Raji (cell line): ENCODE data around the gene CFAP57.

ENCODE experiments used
- POLR2A ChIP-seq: IDR thresholded peaks from 2 replicates; pipeline ENCODE4 v1.6.1; 2011; ENCODE audit warnings: low read depth, low read length, control low read depth; ENCODE audit not compliant: insufficient read depth

CFAP57 gene

GRCh38 chr1:43274125-43274803 is 102.1 kb downstream of the CFAP57 start:
- TF ChIP-seq POLR2A, result no peak

DNA sequence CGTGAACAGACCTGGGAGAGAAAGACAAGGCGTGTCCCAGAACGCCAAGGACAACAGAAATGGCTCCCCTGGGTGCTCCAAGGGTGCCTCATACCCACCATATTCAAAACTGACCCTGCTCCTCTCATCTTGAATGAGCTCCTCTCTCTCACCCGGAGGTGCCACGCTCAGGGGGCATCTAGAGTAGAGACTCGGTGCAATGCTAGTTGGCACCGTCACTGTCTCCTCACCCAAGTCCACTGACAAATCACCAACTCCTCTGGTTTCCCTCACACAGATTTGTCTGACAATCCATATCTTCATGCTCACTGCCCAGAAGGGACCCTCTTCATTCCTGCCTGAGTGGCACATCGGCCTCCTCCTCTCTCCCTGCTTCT is 102.7 kb downstream of the CFAP57 start:
- no peak for TF ChIP-seq POLR2A

DNA sequence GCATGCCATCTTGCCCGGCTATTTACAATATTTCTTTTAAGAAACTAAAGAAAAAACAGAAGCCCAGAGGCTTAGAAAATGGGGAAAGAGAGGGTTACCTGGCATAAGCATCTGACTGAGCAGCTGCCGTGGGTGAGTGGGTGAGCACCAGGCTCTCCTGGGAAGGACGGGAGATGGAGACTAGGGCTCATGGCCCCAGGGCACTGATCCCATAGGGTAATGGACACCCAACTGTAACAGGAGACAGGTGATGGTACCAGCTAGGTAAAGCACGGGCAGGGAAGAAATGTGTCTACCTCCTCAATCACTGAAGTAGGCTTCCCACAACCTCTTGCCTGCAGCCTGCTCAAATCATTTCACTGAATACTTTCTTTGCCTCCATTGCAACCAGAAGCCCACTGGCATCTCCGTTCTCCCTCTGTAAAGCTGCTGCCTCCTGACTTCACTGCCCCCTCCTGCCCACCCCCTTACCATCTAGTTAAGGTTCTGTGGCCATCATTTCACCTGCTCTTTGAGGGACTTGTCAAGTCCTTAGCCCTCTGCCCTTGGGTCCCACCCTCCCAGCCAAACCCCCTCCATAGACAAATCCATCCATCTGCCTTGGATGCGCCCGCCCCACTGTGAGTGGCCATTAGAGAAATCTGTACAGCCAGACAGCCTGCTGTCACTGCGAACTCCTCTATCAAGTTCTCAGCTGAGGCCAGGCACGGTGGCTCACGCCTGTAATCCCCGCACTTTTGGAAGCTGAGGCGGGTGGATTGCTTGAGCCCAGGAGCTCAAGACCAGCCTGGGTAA is 103.9 kb downstream of the CFAP57 start:
- TF ChIP-seq POLR2A, result no peak

DNA sequence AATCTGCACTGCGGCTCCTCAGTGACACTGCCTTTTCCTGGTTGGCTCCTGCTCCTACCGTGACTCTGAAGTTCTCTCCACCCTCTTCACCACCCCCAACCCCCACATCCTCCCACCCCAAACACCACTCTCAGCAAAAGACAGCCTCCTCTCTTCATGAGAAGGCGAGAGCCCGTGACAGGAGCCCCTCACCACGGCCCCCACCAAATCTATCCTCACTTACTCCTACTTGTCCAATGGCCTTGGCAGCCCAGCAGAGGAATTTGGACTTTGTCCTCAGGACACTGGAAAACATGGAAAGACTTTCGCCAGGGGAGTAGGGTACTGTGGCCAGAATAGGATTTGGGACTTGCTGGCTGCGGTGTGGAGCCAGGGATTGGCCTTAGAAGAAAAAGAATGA is 104.5 kb downstream of the CFAP57 start:
- TF ChIP-seq POLR2A, result no peak

GRCh38 chr1:43277116-43277876 is 105.2 kb downstream of the CFAP57 start:
- TF ChIP-seq POLR2A, result no peak

DNA sequence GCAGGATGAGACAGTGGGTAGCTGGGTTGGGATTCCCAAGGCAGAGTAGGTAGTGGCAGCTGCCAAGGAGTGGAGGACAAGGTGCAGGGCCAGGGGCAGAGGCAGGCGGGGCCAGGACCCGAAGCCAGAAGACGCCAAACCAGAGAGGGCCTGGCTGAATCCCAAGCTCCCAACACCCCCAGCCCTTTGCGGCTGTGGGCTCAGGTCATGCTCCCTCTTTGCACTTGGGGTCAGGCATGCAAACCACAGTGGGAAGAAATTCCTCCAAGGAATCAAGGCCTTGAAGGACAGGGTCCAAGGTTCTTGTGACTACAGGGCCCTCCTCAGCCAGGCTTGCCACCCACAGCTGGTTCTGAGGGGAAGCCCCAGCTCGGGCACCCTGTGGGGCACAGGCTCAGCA is 107.0 kb downstream of the CFAP57 start:
- no peak for TF ChIP-seq POLR2A

- no peak for TF ChIP-seq POLR2A
Measured at GRCh38 chr1:43279666-43280065, 107.5 kb downstream of the CFAP57 start.

- no peak for TF ChIP-seq POLR2A
Measured at GRCh38 chr1:43280692-43281091, 108.6 kb downstream of the CFAP57 start.

DNA sequence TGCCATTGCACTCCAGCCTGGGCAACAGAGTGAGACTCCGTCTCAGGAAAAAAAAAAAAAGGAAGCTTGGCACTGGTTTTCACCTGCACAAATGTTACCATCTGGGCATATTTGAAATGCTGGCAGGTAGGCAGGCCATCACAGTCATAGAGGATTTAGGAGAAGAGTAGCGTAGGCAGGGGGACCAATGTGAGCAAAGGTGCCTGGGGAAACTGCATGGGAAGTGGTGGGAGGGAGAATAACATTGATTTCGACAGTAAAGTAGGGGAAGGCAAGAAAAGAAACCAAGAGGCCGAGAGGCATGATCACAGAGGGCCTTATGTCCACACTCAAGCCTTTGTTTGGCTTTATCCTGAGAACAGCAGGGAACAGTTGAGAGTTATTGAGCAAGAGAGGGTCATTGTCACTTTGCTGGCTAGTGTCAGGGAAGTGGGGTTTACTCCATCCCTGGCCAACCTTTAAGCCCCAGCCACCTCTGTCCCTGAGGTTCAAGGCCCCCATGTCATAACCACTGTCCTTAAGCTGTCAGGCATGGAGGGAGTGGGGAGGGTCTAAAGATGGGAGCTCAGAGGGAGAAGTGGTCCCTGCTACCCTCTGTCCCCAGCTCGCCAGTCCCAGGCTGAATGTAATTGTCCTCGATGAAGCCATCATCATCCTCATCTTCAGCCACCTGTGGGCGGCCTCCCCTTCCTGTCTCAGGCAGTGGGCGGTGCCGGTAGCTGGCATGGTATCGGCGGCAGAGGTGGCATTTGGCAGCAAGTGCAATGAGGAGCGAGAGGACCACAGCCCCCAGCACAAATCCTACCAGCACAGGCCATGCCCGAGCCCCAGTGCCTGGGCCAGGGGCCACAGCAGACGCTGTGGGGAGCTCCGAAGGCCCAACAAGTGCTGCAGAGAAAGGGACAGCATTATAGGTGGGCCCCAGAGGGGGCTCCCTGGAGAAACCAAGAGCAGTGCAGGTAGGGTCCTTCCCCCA is 110.4 kb downstream of the CFAP57 start:
- no peak for TF ChIP-seq POLR2A

- TF ChIP-seq POLR2A, result no peak
Measured at GRCh38 chr1:43284065-43284464, 111.9 kb downstream of the CFAP57 start.

DNA sequence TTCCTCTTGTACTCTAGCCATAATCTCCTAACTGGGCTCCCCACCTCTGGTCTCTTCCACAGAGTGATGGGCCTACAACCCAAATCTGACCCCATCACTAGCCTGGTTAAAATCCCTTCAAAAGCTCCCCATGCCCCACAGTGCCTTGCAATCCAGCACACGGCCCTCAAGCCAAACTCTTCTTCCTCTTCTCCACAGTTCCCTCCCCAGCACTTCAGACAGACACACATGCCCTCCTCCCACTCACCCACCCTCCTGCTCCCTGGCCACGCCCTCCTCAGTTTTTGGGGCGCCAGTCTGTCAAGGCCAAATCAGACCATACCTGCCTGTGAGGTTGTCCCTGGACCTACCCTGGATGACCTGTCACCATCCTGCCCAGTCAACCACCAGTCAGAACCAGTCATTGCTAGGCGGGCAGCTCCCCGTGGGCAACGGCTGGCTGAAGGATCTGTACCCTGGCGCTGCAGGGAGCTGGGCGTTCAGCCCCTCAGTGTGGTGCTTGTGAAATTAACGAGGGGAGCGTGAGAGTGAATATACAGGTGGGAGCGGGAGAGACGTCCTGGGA is 112.5 kb downstream of the CFAP57 start:
- no peak for TF ChIP-seq POLR2A

- TF ChIP-seq POLR2A, result no peak
Measured at GRCh38 chr1:43285269-43285990, 113.3 kb downstream of the CFAP57 start, which contains the start of gene C1orf210. Gene C1orf210, minus strand, starts transcription at chr1:43285581. Its CDS starts 2,311 bp downstream, at chr1:43283270.

GRCh38 chr1:43286115-43286514 is 114.0 kb downstream of the CFAP57 start:
- no peak for TF ChIP-seq POLR2A

- TF ChIP-seq POLR2A, result no peak
Measured at GRCh38 chr1:43286533-43286932, 114.4 kb downstream of the CFAP57 start.
